ENCODE measurements around the gene RNPEP.

DNA sequence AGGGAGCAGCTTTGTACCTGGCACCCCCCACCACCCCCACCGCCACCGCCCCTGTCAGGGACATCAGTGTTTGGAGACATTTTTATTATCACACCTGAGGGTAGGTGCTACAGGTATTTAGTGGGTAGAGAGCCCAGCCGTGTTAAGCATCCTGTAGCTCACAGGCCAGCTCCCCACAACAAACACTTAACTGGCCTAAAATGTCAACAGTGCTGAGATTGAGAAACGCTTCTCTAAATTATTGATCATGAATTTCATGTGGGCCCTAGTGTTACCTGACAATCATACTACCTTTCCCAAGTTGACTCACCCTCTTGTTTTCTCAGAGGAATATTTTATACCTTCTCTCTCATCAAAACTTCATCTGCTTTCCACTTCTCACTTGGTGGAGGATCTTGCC lies 49.3 kb downstream of the RNPEP start:
- TF ChIP-seq EZH2 (IDR thresholded peaks at IDR 0.05) (no peak), POLR2AphosphoS5 (IDR thresholded peaks at IDR 0.05; ENCODE audit: borderline replicate concordance, low read depth, low read length) (no peak), FOXP2 (optimal IDR thresholded peaks at IDR 0.05; ENCODE audit: control extremely low read depth, extremely low read length, insufficient read depth) (no peak)
